Smooth muscle cell (in vitro differentiated cells): ENCODE data around the gene HMCN2. TPM values are rescaled to one million over a fixed set of nuclear protein-coding genes. Genes with fewer than 3 reads are reported as not detected.

Experiments
- DNase-seq: peaks from one replicate; lab custom pipeline; 2025; ENCODE audit not compliant: unreplicated experiment; lab: John Stamatoyannopoulos, UW
- H2AFZ ChIP-seq: fragments of 200-600 bp; sonication (generic); 2 replicates; pipeline ENCODE4 v1.6.0; 2016; ENCODE audit warnings: antibody characterized with exemption, low read depth, mild to moderate bottlenecking
- H3F3A ChIP-seq: fragments of 200-600 bp; sonication (generic); 2 replicates; pipeline ENCODE4 v1.6.0; 2017; ENCODE audit warnings: antibody characterized with exemption, low read depth
- H3K27ac ChIP-seq: fragments of 200-600 bp; sonication (generic); 2 replicates; pipeline ENCODE4 v1.5.1; 2016; ENCODE audit warnings: low read depth, mild to moderate bottlenecking
- H3K27me3 ChIP-seq: fragments of 200-600 bp; sonication (generic); 2 replicates; pipeline ENCODE4 v1.6.1; 2016; ENCODE audit warnings: low read depth, mild to moderate bottlenecking
- H3K36me3 ChIP-seq: fragments of 200-600 bp; sonication (generic); 2 replicates; pipeline ENCODE4 v1.5.1; 2016; ENCODE audit warnings: low read depth
- H3K4me1 ChIP-seq: fragments of 200-600 bp; sonication (generic); 2 replicates; pipeline ENCODE4 v1.5.1; 2016; ENCODE audit warnings: low read depth
- H3K4me2 ChIP-seq: fragments of 200-600 bp; sonication (generic); 2 replicates; pipeline ENCODE4 v1.6.0; 2016; ENCODE audit warnings: mild to moderate bottlenecking
- H3K4me3 ChIP-seq: fragments of 200-600 bp; sonication (generic); 2 replicates; pipeline ENCODE4 v1.5.1; 2016; ENCODE audit warnings: mild to moderate bottlenecking
- H3K79me2 ChIP-seq: fragments of 200-600 bp; sonication (generic); 2 replicates; pipeline ENCODE4 v1.6.0; 2016; ENCODE audit warnings: low read depth, mild to moderate bottlenecking
- H3K9ac ChIP-seq: fragments of 200-600 bp; sonication (generic); 2 replicates; pipeline ENCODE4 v1.6.0; 2016; ENCODE audit warnings: low read depth
- H3K9me3 ChIP-seq: fragments of 200-600 bp; sonication (generic); replicated peaks from 2 replicates; pipeline ENCODE4 v1.5.1; 2016; ENCODE audit warnings: low read depth
- H4K20me1 ChIP-seq: fragments of 200-600 bp; sonication (generic); 2 replicates; pipeline ENCODE4 v1.6.0; 2016; ENCODE audit warnings: low read depth
- WGBS: methylation state at CpG from one replicate; pipeline ENCODE4 v1.1.7; 2016; ENCODE audit warnings: low lambda C conversion rate; 5-methylcytosine and 5-hydroxymethylcytosine counted together
- polyA plus RNA-seq: library from polyadenylated mRNA; unstranded; fragments of >200 nt; fragmentation: Nextera tagmentation; extraction: Ambion mirVana; gene quantifications from 2 replicates; pipeline ENCODE4 v1.2.1, GENCODE V29; 2016
- total RNA-seq: library from RNA; depleted of rRNA; stranded (reverse); fragments of >200 nt; gene quantifications from 2 replicates; pipeline ENCODE4 v1.2.3, GENCODE V29; 2014
- TF ChIP-seq, protein P1 (sequence below): fragments of 200-600 bp; sonication (generic); IDR thresholded peaks from 2 replicates; pipeline ENCODE4 v1.5.1; 2017; ENCODE audit warnings: borderline replicate concordance, mild to moderate bottlenecking, antibody characterized with exemption; ENCODE audit not compliant: insufficient read depth, poor library complexity, severe bottlenecking

The HMCN2 gene
- total and polyA plus RNA-seq, 2 experiments from 2014 or later = under 0.01 TPM; not detected in 1

DNA sequence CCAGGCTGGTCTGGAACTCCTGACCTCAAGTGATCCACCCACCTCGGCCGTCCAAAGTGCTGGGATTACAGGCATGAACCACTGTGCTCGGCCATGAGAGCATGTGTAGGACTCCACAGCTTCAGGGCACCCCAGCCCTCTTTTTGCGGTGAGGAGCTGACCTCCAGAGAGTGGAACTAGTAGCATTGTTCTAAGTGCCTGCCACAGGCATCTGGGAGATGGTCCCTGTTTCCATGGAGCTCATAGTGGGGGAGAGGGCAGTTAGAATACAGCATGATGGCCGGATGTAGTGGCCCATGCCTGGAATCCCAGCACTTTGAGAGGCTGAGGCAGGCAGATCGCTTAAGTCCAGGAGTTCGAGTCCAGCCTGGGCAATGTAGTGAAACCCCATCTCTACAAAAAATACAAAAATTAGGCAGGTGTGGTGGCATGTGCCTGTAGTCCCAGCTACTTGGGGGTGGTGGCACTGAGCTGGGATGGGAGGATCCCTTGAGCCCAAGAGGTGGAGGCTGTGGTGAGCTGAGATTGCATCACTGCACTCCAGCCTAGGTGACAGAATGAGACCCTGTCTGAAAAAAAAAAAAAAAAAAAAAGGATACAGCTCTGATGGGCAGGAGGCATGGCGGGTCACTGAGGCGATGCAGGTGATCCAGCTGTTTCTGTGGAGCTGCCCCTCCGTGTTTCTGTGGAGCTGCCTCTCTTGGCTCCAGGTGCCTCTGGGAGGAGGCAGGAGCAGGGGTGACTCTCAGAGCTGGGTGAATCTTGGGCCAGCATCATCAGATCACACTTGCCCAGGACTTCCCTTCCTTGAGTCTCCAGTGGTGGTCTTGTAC, 183.4 kb downstream of the HMCN2 start:
- 90% methylated on average over 10 of the region's 10 CpGs for WGBS
- H2AFZ ChIP-seq = no peak overlapping the region
- H3K9me3 ChIP-seq = no peaks in the 10 kb centered on the region
- H3K27ac ChIP-seq = no peak overlapping the region
- H4K20me1 ChIP-seq = peaks cover 38% of the 10 kb centered on the region
- H3K36me3 ChIP-seq = no peaks in the 10 kb centered on the region
- H3K4me3 ChIP-seq = no peak overlapping the region
- peaks cover 3% of the 10 kb centered on the region for H3K79me2 ChIP-seq
- DNase-seq = no peak
- no peaks in the 10 kb centered on the region for H3F3A ChIP-seq
- no peak overlapping the region for H3K9ac ChIP-seq
- no peak overlapping the region for H3K4me2 ChIP-seq
- H3K27me3 ChIP-seq = no peaks in the 10 kb centered on the region
- TF ChIP-seq, protein P1, sequence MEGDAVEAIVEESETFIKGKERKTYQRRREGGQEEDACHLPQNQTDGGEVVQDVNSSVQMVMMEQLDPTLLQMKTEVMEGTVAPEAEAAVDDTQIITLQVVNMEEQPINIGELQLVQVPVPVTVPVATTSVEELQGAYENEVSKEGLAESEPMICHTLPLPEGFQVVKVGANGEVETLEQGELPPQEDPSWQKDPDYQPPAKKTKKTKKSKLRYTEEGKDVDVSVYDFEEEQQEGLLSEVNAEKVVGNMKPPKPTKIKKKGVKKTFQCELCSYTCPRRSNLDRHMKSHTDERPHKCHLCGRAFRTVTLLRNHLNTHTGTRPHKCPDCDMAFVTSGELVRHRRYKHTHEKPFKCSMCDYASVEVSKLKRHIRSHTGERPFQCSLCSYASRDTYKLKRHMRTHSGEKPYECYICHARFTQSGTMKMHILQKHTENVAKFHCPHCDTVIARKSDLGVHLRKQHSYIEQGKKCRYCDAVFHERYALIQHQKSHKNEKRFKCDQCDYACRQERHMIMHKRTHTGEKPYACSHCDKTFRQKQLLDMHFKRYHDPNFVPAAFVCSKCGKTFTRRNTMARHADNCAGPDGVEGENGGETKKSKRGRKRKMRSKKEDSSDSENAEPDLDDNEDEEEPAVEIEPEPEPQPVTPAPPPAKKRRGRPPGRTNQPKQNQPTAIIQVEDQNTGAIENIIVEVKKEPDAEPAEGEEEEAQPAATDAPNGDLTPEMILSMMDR = no peak
- H3K4me1 ChIP-seq = peaks cover 33% of the 10 kb centered on the region

DNA sequence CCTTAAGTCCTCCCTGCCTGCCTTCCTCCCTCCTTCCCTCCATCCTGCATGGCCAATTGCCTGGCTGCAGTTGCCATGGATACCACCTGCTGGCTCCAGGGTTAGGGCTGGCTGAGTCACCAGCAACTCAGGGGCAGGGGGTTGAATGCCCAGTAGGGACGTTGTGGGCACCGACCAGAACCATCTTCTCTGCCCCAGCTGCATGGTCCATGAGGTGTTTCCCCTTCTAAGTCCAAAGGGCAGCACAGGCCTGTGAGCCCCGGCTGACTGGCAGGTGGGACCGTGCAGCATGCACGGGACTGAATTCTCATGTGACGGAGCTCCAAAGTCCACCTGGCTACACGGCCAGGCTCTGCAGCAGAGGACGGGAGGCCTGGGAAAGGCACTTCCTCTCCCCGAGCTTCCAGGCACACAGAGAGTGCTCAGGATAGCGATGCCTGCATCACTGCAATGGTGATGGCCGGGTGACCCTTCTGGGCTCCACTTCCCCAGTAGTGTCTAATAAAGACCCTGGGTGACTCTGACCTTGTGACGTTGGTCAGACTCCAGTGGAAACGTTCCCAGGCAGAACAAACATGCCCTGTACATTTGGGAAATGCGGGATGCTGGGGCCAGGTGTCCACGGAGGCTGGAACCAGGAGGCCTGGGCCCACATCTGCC, 184.9 kb downstream of the HMCN2 start:
- TF ChIP-seq, protein P1 = no peak
- no peak overlapping the region for H2AFZ ChIP-seq
- H3K4me1 ChIP-seq = peaks cover 26% of the 10 kb centered on the region

DNA sequence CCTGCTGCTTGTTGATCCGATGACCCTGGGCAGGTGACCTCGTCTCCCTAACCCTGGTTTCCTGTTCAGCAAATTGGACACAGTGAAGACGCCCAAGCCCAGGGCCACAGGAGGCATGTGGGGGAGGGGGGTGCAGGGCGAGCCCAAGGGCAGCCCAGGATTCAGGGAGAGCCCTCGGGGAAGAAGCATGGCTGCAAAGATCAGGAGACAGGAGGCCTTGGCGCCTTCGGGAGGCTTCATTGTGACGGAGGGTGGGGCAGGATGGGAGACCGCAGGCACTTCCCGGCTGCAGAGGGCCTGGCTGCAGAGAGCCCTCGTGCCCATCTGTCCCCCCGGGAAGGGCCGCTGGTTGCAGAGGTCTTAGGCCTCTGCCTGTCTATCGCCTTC, 185.4 kb downstream of the HMCN2 start:
- no peak for DNase-seq
- Histone ChIP-seq H2AFZ (no peak overlapping the region), H3K9ac (no peak overlapping the region), H3K4me1 (peaks cover 21% of the 10 kb centered on the region), H3K27me3 (no peaks in the 10 kb centered on the region), H3K4me3 (no peak overlapping the region), H3K9me3 (no peaks in the 10 kb centered on the region), H3K36me3 (no peaks in the 10 kb centered on the region), H3K79me2 (peaks cover 3% of the 10 kb centered on the region), H3K4me2 (peak overlapping the region; percentile 16), H3K27ac (no peak overlapping the region), H4K20me1 (peaks cover 38% of the 10 kb centered on the region), H3F3A (no peaks in the 10 kb centered on the region)
- TF ChIP-seq, protein P1 = no peak
- WGBS = 86% methylated on average over 13 of the region's 14 CpGs

More for the DNA sequence above, 184.9 kb downstream of the HMCN2 start:
- Histone ChIP-seq H3K9me3 (no peaks in the 10 kb centered on the region), H3K9ac (no peak overlapping the region), H3K4me3 (no peak overlapping the region), H3K4me2 (no peak overlapping the region), H3F3A (no peaks in the 10 kb centered on the region), H3K79me2 (peaks cover 3% of the 10 kb centered on the region), H4K20me1 (peaks cover 38% of the 10 kb centered on the region), H3K27ac (no peak overlapping the region), H3K27me3 (no peaks in the 10 kb centered on the region), H3K36me3 (no peaks in the 10 kb centered on the region)
- 91% methylated on average over 15 of the region's 15 CpGs for WGBS
- DNase-seq = no peak
